ENCODE results near the gene IL21R.

The IL21R gene

DNA sequence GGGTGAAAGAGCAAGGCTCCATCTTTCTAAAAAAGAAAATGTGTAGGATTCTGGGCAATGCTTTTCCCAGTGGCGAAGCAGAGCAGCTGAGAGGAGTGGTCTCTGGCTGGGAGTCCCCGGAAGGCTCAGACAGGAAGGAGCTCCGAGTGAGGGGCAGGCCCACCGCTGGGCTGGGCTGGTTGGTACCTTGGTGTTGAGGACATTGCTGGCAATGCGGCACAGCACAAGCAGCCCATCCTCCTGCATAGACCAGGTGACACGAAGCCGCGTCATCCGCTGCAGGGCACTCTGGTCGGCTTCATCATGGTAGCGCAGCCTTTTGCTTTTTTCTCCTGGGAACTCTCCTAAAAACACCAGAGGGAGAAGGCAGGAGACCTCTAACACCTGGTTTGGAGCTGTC is 83.8 kb downstream of the IL21R start:
- TF ChIP-seq, protein P1, sequence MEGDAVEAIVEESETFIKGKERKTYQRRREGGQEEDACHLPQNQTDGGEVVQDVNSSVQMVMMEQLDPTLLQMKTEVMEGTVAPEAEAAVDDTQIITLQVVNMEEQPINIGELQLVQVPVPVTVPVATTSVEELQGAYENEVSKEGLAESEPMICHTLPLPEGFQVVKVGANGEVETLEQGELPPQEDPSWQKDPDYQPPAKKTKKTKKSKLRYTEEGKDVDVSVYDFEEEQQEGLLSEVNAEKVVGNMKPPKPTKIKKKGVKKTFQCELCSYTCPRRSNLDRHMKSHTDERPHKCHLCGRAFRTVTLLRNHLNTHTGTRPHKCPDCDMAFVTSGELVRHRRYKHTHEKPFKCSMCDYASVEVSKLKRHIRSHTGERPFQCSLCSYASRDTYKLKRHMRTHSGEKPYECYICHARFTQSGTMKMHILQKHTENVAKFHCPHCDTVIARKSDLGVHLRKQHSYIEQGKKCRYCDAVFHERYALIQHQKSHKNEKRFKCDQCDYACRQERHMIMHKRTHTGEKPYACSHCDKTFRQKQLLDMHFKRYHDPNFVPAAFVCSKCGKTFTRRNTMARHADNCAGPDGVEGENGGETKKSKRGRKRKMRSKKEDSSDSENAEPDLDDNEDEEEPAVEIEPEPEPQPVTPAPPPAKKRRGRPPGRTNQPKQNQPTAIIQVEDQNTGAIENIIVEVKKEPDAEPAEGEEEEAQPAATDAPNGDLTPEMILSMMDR (IDR thresholded peaks at IDR 0.05; ENCODE audit: low read depth, low read length) = no peak
- H3K4me3 ChIP-seq (replicated peaks in 1 of 2; ENCODE audit: low read depth in 2 of 2, low read length in 2 of 2) = no peak overlapping the region
- no peak for DNase-seq (ENCODE audit: low read depth in 2 of 2)

DNA sequence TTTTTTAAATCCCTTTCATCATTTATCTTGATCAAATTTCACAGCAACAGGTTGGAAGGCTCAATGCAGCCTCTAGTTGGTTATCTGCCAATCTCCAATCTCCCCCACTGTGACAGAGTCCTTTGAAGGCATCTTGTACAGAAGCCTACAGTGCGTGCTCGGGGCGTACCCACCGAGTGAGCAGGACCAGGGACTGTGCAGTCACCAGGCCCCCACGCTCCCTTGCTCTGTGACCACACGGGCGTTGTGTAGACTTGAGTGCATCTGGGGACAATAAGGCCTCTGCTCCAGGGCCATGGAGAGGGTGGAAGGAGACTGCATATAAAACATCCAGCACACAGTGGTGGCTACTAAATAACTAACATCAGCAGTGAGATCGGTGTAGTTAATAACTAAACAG is 84.4 kb downstream of the IL21R start:
- TF ChIP-seq, protein P1 (IDR thresholded peaks at IDR 0.05; ENCODE audit: low read depth, low read length) = no peak
- no peak for DNase-seq (ENCODE audit: low read depth in 2 of 2)
- H3K4me3 ChIP-seq (replicated peaks in 1 of 2; ENCODE audit: low read depth in 2 of 2, low read length in 2 of 2) = no peak overlapping the region

DNA sequence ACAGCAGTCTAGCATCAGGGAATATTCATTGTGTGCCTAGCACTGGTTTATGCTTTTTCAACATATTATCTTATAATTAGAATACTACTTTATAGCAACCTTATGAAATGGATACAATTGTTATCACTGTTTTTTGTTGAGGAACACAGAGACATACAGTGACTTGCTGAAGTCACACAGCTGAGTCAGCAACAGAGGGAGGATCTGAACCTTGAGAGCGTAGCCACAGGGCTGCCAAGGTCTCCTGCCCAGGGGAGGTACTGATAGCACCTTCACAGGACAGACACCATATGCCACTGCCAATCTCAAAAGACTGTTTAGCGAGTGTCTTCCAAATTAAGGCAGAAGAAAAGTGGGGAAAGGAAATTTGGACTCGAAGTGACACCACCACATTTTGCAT is 84.8 kb downstream of the IL21R start:
- DNase-seq (ENCODE audit: low read depth in 2 of 2) = no peak
- H3K4me3 ChIP-seq (replicated peaks in 1 of 2; ENCODE audit: low read depth in 2 of 2, low read length in 2 of 2) = no peak overlapping the region
- TF ChIP-seq, protein P1 (IDR thresholded peaks at IDR 0.05; ENCODE audit: low read depth, low read length) = no peak

DNA sequence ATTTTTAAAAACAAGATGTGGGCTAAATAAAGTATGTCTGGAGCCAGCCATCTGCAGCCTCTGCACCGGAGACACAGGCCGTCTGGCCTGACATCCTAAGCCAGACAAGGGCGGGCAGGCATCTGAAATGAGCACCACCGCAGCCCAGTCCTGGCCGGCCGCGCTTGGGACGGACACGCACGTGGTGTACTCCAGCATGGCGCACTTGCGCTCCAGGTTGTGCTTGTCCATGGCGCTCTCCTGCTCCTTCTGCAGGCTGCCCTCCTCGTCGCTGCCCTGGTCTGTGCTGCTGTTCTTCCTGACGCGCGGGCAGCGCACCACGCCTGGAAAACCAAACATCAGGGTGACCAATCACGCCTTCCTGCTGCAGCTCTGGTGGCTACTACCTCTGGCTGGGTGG is 87.4 kb downstream of the IL21R start:
- H3K4me3 ChIP-seq (replicated peaks in 1 of 2; ENCODE audit: low read depth in 2 of 2, low read length in 2 of 2) = no peak overlapping the region
- TF ChIP-seq, protein P1 (IDR thresholded peaks at IDR 0.05; ENCODE audit: low read depth, low read length) = no peak
- no peak for DNase-seq (ENCODE audit: low read depth in 2 of 2)

DNA sequence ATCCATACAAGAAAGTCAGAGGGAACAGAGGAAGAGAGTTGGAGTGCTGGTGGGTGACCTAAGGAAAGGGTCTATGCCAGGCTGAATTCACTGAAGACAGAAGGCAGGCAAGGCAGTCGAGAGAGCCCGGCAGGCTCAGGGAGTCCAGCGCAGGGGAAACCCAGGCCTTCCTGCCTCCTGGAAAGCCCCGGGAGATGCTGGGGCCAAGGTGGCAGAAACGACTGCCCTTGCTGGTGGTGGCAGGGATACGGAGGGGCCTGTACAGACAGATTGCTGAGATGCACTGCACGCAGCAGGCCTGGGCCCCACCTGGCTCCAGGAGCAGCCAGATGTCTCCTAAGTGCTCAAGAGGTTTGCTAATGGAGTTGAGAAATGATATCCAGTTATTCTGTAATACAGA is 87.9 kb downstream of the IL21R start:
- DNase-seq (ENCODE audit: low read depth in 2 of 2) = no peak
- TF ChIP-seq, protein P1 (IDR thresholded peaks at IDR 0.05; ENCODE audit: low read depth, low read length) = no peak
- H3K4me3 ChIP-seq (replicated peaks in 1 of 2; ENCODE audit: low read depth in 2 of 2, low read length in 2 of 2) = no peak overlapping the region

DNA sequence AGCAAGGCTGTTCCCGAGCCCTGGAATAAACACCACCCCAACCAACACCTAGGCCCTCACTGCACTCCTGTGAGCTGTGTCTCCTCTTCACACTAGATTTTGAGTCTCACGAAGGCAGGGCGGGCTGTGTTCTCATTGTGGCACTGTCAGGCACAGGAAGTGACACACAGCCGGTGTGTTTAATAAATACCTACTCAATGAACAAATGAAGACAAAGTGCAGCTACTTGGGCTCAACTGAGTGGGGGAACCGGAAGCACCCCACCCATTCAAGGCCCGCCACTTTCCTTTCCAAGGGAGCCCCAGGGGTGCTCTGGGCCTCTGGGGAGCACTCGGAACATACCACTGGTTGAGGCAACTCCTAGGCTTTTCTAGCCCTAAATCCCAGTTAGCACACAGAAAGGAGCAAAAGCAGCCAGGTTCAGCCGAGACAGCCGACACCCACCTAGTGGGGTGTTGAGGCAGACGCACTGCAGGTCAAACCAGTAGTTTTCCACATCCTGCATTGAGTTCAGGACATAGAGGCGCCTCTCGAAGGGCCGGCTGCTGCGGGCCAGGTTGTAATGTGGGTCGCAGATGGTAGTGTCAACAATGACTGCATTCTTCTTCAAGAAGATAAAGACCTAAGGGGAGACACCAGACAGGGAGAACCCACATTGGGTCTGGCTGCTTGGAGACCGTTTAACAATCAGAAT is 90.1 kb downstream of the IL21R start:
- no peak overlapping the region for H3K4me3 ChIP-seq (replicated peaks in 1 of 2; ENCODE audit: low read depth in 2 of 2, low read length in 2 of 2)
- TF ChIP-seq, protein P1 (IDR thresholded peaks at IDR 0.05; ENCODE audit: low read depth, low read length) = no peak
- DNase-seq (ENCODE audit: low read depth in 2 of 2) = peak in 1 of 2 donors; percentile 50

DNA sequence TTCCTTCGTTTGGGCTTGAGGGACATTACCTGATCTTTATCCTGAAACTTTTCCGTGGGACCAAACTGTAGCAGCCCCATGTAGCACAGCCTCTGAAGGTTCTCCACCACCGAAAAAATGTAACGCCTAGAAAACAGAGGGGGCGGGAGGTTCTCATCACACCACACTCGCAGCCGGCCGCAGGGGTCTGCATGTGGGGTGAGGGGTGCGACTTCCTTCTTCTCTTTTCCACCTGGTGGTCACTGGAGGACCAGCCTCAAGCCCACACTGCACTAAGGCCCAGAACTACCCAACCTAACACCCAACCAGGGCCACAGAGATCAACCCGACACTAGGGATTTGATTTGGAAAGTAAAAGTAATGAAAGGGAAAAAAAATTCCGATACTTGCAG is 90.6 kb downstream of the IL21R start:
- no peak for DNase-seq (ENCODE audit: low read depth in 2 of 2)
- H3K4me3 ChIP-seq (replicated peaks in 1 of 2; ENCODE audit: low read depth in 2 of 2, low read length in 2 of 2) = no peak overlapping the region
- TF ChIP-seq, protein P1 (IDR thresholded peaks at IDR 0.05; ENCODE audit: low read depth, low read length) = no peak

Measured in cardiac fibroblast (primary cell).